NCI-H526 (cell line): ENCODE measurements around the gene PODXL.

Source experiments
- DNase-seq, 2 experiments: peaks; one replicate each; lab custom pipeline; 2025; lab: John Stamatoyannopoulos, UW

Gene PODXL

GRCh38 chr7:131564640-131565039, 8.2 kb upstream of the PODXL start:
- no peak for DNase-seq

- DNase-seq, result no peak
Observed at GRCh38 chr7:131563918-131564317, 7.5 kb upstream of the PODXL start.

GRCh38 chr7:131562941-131563340, 6.5 kb upstream of the PODXL start:
- no peak for DNase-seq

- no peak for DNase-seq
Observed at GRCh38 chr7:131560061-131560460, 3.6 kb upstream of the PODXL start.

GRCh38 chr7:131557652-131558385, 1.4 kb upstream of the PODXL start:
- peak in 1 of 2 experiments; percentile 50 for DNase-seq

GRCh38 chr7:131556909-131557651, 652 bp upstream of the PODXL start:
- no peak for DNase-seq

- DNase-seq, result peak in 1 of 2 experiments; percentile 62
Observed at GRCh38 chr7:131555552-131556052, 826 bp downstream of the PODXL start.

- peak in 1 of 2 experiments; percentile 26 for DNase-seq
Observed at GRCh38 chr7:131554880-131555516, 1.4 kb downstream of the PODXL start.

GRCh38 chr7:131553931-131554330, 2.5 kb downstream of the PODXL start:
- DNase-seq, result no peak

GRCh38 chr7:131552053-131552452, 4.4 kb downstream of the PODXL start:
- DNase-seq, result no peak

GRCh38 chr7:131550846-131551245, 5.6 kb downstream of the PODXL start:
- no peak for DNase-seq

- no peak for DNase-seq
Observed at GRCh38 chr7:131548371-131548770, 8.1 kb downstream of the PODXL start.

- DNase-seq, result no peak
Observed at GRCh38 chr7:131547589-131547988, 8.8 kb downstream of the PODXL start.

- DNase-seq, result peak in 1 of 2 experiments; percentile 32
Observed at GRCh38 chr7:131546583-131547141, 9.8 kb downstream of the PODXL start.

GRCh38 chr7:131546126-131546525, 10.3 kb downstream of the PODXL start:
- DNase-seq, result no peak

GRCh38 chr7:131544449-131545301, 11.8 kb downstream of the PODXL start:
- DNase-seq, result no peak

GRCh38 chr7:131544021-131544420, 12.4 kb downstream of the PODXL start:
- no peak for DNase-seq

- DNase-seq, result no peak
Observed at GRCh38 chr7:131543298-131543697, 13.1 kb downstream of the PODXL start.

GRCh38 chr7:131540491-131541162, 15.8 kb downstream of the PODXL start:
- no peak for DNase-seq

- no peak for DNase-seq
Observed at GRCh38 chr7:131538813-131539179, 17.6 kb downstream of the PODXL start.
